Measurements from ENCODE around the gene RHD. TPM values are rescaled to one million over a fixed set of nuclear protein-coding genes. Genes with fewer than 3 reads are reported as not detected.

Gene RHD
- total RNA-seq, 4 donors from 2014 or later = not detected

DNA sequence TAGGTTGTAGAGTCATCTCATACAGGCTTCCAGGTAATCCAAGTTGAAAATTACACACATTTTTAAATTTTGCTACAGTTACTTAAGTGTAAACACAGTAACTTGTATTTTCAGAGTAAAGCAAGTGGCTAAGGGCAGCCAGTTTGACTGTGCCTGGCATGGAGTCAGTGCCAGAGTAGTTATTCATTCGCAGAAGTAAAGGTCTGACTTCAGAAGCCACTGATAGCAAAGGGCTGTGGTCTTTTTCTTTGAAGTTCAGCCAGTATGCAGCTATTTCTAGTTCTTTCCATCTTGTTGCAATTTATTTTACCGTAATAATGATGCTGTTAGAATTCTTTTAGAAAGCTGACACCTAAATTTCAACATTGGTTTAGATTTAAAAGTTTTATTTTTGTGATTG, 75.2 kb downstream of the RHD start:
- Histone ChIP-seq H3K4me3 (no peak overlapping the region), H3K27me3 (no peaks in the 10 kb centered on the region), H3K4me1 (peaks cover 27% of the 10 kb centered on the region), H3K27ac (no peak overlapping the region), H3K9me3 (no peaks in the 10 kb centered on the region), H3K36me3 (peaks cover 45% of the 10 kb centered on the region)
- DNase-seq (ENCODE audit: low spot score in 2 of 2) = no peak
- TF ChIP-seq EP300 (IDR thresholded peaks at IDR 0.05) (no peak), POLR2AphosphoS5 (IDR thresholded peaks at IDR 0.05) (no peak), POLR2A (IDR thresholded peaks at IDR 0.05) (no peak)
- TF ChIP-seq, protein P1, sequence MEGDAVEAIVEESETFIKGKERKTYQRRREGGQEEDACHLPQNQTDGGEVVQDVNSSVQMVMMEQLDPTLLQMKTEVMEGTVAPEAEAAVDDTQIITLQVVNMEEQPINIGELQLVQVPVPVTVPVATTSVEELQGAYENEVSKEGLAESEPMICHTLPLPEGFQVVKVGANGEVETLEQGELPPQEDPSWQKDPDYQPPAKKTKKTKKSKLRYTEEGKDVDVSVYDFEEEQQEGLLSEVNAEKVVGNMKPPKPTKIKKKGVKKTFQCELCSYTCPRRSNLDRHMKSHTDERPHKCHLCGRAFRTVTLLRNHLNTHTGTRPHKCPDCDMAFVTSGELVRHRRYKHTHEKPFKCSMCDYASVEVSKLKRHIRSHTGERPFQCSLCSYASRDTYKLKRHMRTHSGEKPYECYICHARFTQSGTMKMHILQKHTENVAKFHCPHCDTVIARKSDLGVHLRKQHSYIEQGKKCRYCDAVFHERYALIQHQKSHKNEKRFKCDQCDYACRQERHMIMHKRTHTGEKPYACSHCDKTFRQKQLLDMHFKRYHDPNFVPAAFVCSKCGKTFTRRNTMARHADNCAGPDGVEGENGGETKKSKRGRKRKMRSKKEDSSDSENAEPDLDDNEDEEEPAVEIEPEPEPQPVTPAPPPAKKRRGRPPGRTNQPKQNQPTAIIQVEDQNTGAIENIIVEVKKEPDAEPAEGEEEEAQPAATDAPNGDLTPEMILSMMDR (IDR thresholded peaks at IDR 0.05) = no peak
- 63% methylated on average over 2 of the region's 2 CpGs for WGBS

DNA sequence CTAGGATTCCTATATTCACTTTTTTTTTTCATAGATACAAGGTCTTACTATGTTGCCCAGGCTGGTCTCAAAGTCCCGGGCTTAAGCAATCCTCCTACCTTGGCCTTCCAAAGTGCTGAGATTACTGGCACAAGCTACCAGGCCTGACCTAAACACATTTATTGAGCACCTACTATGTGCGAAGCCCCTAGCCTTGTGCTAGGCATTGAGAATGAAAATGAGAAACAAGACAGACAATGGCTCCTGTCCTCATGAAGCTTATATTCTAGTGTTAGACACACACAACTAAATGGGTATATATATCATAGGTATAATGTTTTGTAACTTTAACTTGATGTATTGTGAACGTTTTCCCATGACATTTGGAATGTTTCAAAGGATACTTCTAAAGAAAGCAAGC, 77.3 kb downstream of the RHD start:
- no peak overlapping the region for H3K27ac ChIP-seq
- DNase-seq (ENCODE audit: low spot score in 2 of 2) = no peak
- peaks cover 59% of the 10 kb centered on the region for H3K36me3 ChIP-seq
- WGBS = 90% methylated on average over 3 of the region's 3 CpGs
- TF ChIP-seq POLR2A (IDR thresholded peaks at IDR 0.05) = no peak
- TF ChIP-seq, protein P1 (IDR thresholded peaks at IDR 0.05) = no peak
- no peak for TF ChIP-seq EP300 (IDR thresholded peaks at IDR 0.05)
- TF ChIP-seq POLR2AphosphoS5 (IDR thresholded peaks at IDR 0.05) = no peak
- no peak overlapping the region for H3K4me3 ChIP-seq
- H3K4me1 ChIP-seq = peaks cover 19% of the 10 kb centered on the region
- no peaks in the 10 kb centered on the region for H3K27me3 ChIP-seq
- no peaks in the 10 kb centered on the region for H3K9me3 ChIP-seq

DNA sequence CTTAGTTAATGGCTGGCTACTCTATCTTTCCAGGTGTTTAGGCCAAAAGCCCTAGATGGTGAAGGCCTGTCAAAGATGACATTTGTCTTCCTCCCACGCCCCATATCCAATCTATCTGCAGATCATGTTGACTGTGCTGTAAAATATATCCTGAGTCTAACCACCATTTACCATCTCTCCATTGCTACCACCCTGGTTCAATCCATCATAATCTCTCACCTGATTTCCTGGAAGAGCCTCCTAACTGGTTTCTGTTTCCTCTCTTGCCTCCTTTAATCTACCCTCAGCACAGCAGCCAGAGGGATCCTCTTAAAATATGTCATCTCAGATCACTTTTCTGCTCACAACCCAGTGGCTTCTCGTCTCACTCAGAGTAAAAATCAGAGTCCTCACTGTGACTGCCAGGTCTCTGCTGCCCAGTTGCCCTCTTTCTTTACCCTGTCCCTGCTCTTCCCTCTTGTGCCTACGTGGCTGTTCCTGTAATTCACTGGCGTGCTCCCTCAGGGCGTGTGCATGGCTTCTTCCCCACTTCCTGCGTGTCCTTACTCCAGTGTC, 83.6 kb downstream of the RHD start:
- Histone ChIP-seq H3K27me3 (no peaks in the 10 kb centered on the region), H3K4me1 (peaks cover 29% of the 10 kb centered on the region), H3K9me3 (no peaks in the 10 kb centered on the region), H3K4me3 (no peak overlapping the region), H3K36me3 (peaks cover 74% of the 10 kb centered on the region), H3K27ac (no peak overlapping the region)
- no peak for DNase-seq (ENCODE audit: low spot score in 2 of 2)
- 47% methylated on average over 6 of the region's 6 CpGs for WGBS
- TF ChIP-seq EP300 (IDR thresholded peaks at IDR 0.05) (no peak), POLR2AphosphoS5 (IDR thresholded peaks at IDR 0.05) (no peak), POLR2A (IDR thresholded peaks at IDR 0.05) (no peak)
- TF ChIP-seq, protein P1 (IDR thresholded peaks at IDR 0.05) = no peak

DNA sequence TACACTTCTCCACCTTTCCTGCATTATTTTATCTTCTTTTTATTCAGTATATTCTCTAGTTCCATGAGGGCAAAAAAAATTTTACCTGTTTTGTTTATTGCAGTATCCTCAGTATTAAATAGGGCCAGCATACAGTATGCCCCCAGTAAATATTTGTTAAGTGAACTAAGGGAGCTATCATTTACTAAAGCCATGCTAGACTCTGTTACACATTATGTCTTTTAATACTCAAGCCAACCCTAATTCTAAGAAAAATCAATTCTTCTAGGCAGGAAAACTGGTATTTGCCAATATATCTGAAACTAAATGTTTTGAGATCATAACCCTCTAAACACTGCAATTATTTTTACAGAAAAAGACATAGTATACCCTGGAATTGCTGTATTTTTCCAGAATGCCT, 84.1 kb downstream of the RHD start:
- no peak for DNase-seq (ENCODE audit: low spot score in 2 of 2)
- no peak for TF ChIP-seq POLR2AphosphoS5 (IDR thresholded peaks at IDR 0.05)
- TF ChIP-seq, protein P1 (IDR thresholded peaks at IDR 0.05) = no peak
- TF ChIP-seq EP300 (IDR thresholded peaks at IDR 0.05) = no peak
- TF ChIP-seq POLR2A (IDR thresholded peaks at IDR 0.05) = no peak
- H3K27me3 ChIP-seq = no peaks in the 10 kb centered on the region
- peaks cover 28% of the 10 kb centered on the region for H3K4me1 ChIP-seq
- peaks cover 79% of the 10 kb centered on the region for H3K36me3 ChIP-seq
- no peaks in the 10 kb centered on the region for H3K9me3 ChIP-seq
- no peak overlapping the region for H3K27ac ChIP-seq
- no peak overlapping the region for H3K4me3 ChIP-seq

DNA sequence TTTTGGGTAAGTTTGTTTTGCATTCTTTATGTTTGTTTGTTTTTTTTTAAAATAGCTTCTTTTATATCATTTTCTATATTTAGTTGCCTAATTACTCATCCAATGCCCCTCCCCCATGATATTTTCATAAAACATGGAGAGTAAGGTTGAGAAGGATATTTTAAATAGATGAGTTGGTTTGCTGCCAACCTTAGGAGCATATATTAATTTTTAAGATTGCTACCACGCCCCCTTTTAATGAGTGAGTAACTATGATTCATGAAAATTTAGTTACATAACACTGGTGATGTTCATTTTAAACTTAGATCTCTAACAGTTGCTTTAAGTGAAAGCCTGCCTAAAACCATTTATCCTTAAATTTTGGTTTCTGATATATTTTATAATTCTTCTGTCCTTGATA, 84.5 kb downstream of the RHD start:
- TF ChIP-seq EP300 (IDR thresholded peaks at IDR 0.05) = no peak
- TF ChIP-seq POLR2AphosphoS5 (IDR thresholded peaks at IDR 0.05) = no peak
- no peak for TF ChIP-seq POLR2A (IDR thresholded peaks at IDR 0.05)
- TF ChIP-seq, protein P1 (IDR thresholded peaks at IDR 0.05) = no peak
- no peaks in the 10 kb centered on the region for H3K27me3 ChIP-seq
- 44% methylated on average over 1 of the region's 1 CpG for WGBS
- peaks cover 27% of the 10 kb centered on the region for H3K4me1 ChIP-seq
- H3K4me3 ChIP-seq = no peak overlapping the region
- H3K36me3 ChIP-seq = peaks cover 81% of the 10 kb centered on the region
- no peaks in the 10 kb centered on the region for H3K9me3 ChIP-seq
- no peak overlapping the region for H3K27ac ChIP-seq
- no peak for DNase-seq (ENCODE audit: low spot score in 2 of 2)
